OCI-LY7 (cell line): ENCODE measurements around the gene PXDC1. TPM values are rescaled to one million over a fixed set of nuclear protein-coding genes. Genes with fewer than 3 reads are reported as not detected.

ENCODE experiments used
- BruUV-seq: library from RNA; stranded (reverse); fragments of 400-500 nt; replicated peaks from 2 replicates; lab custom pipeline; 2021; lab: Mats Ljungman, UMichigan
- CTCF ChIA-PET: fragments of 300-600 bp; sonication (Branson Sonifier 250); formaldehyde crosslinking; loops from one replicate; lab custom pipeline; 2022; ENCODE audit warnings: antibody characterized with exemption; ENCODE audit not compliant: unreplicated experiment; lab: Charles Lee
- POLR2A ChIA-PET: fragments of 300-600 bp; sonication (Branson Sonifier 250); formaldehyde crosslinking; loops from one replicate; lab custom pipeline; 2022; ENCODE audit warnings: antibody characterized with exemption; lab: Charles Lee
- DNase-seq: peaks from one replicate; pipeline ENCODE4 v3.0.0-alpha.2; 2015; ENCODE audit warnings: low spot score
- H2AFZ ChIP-seq: fragments of 200-600 bp; sonication (generic), shearing (Covaris generic); 2 replicates; pipeline ENCODE4 v1.6.1; 2014; ENCODE audit warnings: mild to moderate bottlenecking, antibody characterized with exemption, low read length, moderate library complexity
- H3K27ac ChIP-seq: fragments of 200-600 bp; sonication (generic); 2 replicates; pipeline ENCODE4 v1.5.1; 2014; ENCODE audit warnings: mixed run types, low read depth, mild to moderate bottlenecking, moderate library complexity, low read length, inconsistent platforms; ENCODE audit not compliant: poor library complexity, severe bottlenecking
- H3K36me3 ChIP-seq: fragments of 200-600 bp; sonication (generic); 2 replicates; pipeline ENCODE4 v1.6.1; 2014; ENCODE audit warnings: mild to moderate bottlenecking, antibody characterized with exemption, low read length, moderate library complexity, mixed read lengths; ENCODE audit not compliant: insufficient read depth
- H3K4me1 ChIP-seq: fragments of 200-600 bp; sonication (generic); 2 replicates; pipeline ENCODE4 v1.5.1; 2014; ENCODE audit warnings: mild to moderate bottlenecking, low read length; ENCODE audit not compliant: insufficient read depth, poor library complexity, severe bottlenecking
- H3K4me2 ChIP-seq: fragments of 200-600 bp; sonication (generic); 2 replicates; pipeline ENCODE4 v1.6.1; 2014; ENCODE audit warnings: mild to moderate bottlenecking, low read length
- H3K4me3 ChIP-seq: fragments of 200-600 bp; sonication (generic); 2 replicates; pipeline ENCODE4 v1.5.1; 2014; ENCODE audit warnings: mild to moderate bottlenecking, low read depth, low read length; ENCODE audit not compliant: poor library complexity, severe bottlenecking
- H3K79me2 ChIP-seq: fragments of 200-600 bp; sonication (generic); 2 replicates; pipeline ENCODE4 v1.6.1; 2016; ENCODE audit warnings: low read depth, mild to moderate bottlenecking, low read length, moderate library complexity, mixed read lengths; ENCODE audit not compliant: insufficient read depth
- H3K9me2 ChIP-seq: fragments of 200-600 bp; sonication (generic); 2 replicates; pipeline ENCODE4 v1.6.1; 2016; ENCODE audit warnings: mild to moderate bottlenecking, low read length, mixed read lengths; ENCODE audit not compliant: insufficient read depth
- H3K9me3 ChIP-seq: fragments of 200-600 bp; sonication (generic); 2 replicates; pipeline ENCODE4 v1.6.1; 2014; ENCODE audit warnings: mild to moderate bottlenecking, mixed run types, low read length, mixed read lengths
- H4K20me1 ChIP-seq: fragments of 200-600 bp; sonication (generic); 2 replicates; pipeline ENCODE4 v1.6.1; 2014; ENCODE audit warnings: mild to moderate bottlenecking, antibody characterized with exemption, low read length, moderate library complexity, mixed read lengths; ENCODE audit not compliant: insufficient read depth
- CTCF ChIP-seq: fragments of 200-600 bp; sonication (generic); conservative IDR thresholded peaks from 2 replicates; pipeline ENCODE4 v1.5.1; 2014; ENCODE audit warnings: mild to moderate bottlenecking, antibody characterized with exemption, low read length, moderate library complexity, mixed read lengths
- EZH2phosphoT487 ChIP-seq: fragments of 200-600 bp; sonication (generic); IDR thresholded peaks from 2 replicates; pipeline ENCODE4 v1.6.1; 2018; ENCODE audit warnings: low read depth, borderline replicate concordance, mild to moderate bottlenecking, mixed run types, antibody characterized with exemption, low read length, moderate library complexity, mixed read lengths
- intact Hi-C: fragments of 100-400 bp; cut with micrococcal nuclease; formaldehyde crosslinking; loops from one replicate; pipeline ENCODE4 v1.10.0; 2022; ENCODE audit not compliant: unreplicated experiment
- total RNA-seq, 2 experiments: library from RNA; depleted of rRNA in 1 of 2; stranded (reverse); fragments of >200 nt in 1 of 2; shearing (Covaris generic) in 1 of 2; gene quantifications; 2 replicates each; pipeline ENCODE4 v1.2.3, GENCODE V29; 2014 to 2022

PXDC1 gene
- total RNA-seq, 2 experiments from 2014 or later = not detected

DNA sequence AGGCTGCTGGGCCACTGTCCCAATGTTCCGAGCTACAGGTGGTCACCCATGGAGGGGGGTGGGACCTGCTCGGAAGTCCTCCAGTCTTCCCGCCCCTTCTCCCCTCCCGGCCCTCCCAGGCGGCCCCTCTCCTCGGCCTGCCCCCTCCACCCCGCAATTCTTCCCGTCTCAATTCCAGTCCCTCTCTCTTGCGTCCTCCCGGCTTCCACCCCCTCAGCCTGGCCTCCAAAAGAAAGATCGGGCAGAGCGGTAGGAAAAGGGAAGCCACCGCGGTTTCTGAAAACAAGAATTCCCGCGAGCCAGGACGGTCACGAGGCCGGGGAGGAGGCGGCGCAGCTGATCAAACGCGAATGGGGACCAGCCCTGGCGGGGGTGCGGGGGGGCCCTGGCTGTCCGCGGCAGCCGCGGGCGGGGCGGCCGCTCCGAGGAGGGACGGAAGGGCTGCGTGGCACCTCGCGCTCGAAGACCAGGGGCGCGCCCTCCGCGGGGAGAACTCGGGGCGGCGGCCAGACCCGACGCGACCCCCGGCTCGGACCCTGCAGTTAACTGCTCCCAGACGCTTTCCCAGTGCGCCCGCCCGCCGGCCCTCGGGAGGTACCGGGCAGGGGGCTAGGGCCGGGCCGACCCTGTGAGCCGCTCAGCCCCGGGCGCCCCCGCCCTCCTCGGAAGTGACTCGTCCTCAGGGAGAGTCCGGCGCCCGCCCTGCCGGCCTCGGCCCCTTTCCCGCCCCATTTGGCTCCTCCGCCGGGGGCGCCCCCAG, 1.0 kb downstream of the PXDC1 start:
- no peak overlapping the region for H3K4me2 ChIP-seq
- no peak overlapping the region for H3K27ac ChIP-seq
- TF ChIP-seq EZH2phosphoT487 (no peak), CTCF (no peak)
- no peaks in the 10 kb centered on the region for H3K9me2 ChIP-seq
- H3K4me1 ChIP-seq = no peaks in the 10 kb centered on the region
- BruUV-seq = no TSS peak
- H4K20me1 ChIP-seq = no peaks in the 10 kb centered on the region
- no peak for DNase-seq
- no peak overlapping the region for H3K4me3 ChIP-seq
- no peaks in the 10 kb centered on the region for H3K79me2 ChIP-seq
- no peaks in the 10 kb centered on the region for H3K36me3 ChIP-seq
- intact Hi-C loops = no loop called here
- POLR2A ChIA-PET = no interaction called here
- H2AFZ ChIP-seq = no peak overlapping the region
- CTCF ChIA-PET = no interaction called here
- H3K9me3 ChIP-seq = no peaks in the 10 kb centered on the region

DNA sequence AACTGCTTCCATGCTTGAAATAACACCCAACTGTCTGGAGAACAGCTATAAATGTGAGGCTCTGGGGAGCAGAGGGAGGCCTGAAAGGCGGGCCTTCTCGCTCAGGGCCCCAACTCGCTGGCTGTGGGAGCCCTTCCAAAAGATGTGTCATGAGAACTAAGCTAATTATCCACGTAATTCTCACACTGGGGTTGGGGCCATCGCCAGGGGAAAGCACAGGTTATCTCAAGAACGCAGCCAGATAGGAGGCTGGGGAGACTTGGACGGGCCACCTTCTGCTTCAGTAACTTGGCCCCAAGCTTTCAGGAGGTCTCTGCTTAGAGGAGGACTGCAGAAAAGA, 1.6 kb downstream of the PXDC1 start:
- BruUV-seq = no TSS peak
- intact Hi-C loops = no loop called here

More for the DNA sequence above, 1.6 kb downstream of the PXDC1 start:
- TF ChIP-seq EZH2phosphoT487 (no peak), CTCF (no peak)
- H4K20me1 ChIP-seq = no peaks in the 10 kb centered on the region
- H3K27ac ChIP-seq = no peak overlapping the region
- ChIA-PET POLR2A (no interaction called here), CTCF (no interaction called here)
- no peak for DNase-seq
- no peak overlapping the region for H3K4me2 ChIP-seq
- no peak overlapping the region for H3K4me3 ChIP-seq
- H3K4me1 ChIP-seq = no peaks in the 10 kb centered on the region
- no peaks in the 10 kb centered on the region for H3K9me2 ChIP-seq
- no peaks in the 10 kb centered on the region for H3K9me3 ChIP-seq
- no peak overlapping the region for H2AFZ ChIP-seq
- H3K36me3 ChIP-seq = no peaks in the 10 kb centered on the region
- no peaks in the 10 kb centered on the region for H3K79me2 ChIP-seq
